Stimulated activated effector memory CD8-positive, alpha-beta T cell treated with anti-CD3 and anti-CD28 coated beads, Interleukin-12 subunit alpha, Interleukin-12 subunit beta, amount 100 ng/mL, for 72 hours (primary cell): ENCODE measurements around the gene SREK1.

Source experiments
- ATAC-seq: fragments of 150-1000 bp; cut with Tn5 transposase; 2 replicates; pipeline ENCODE4 v1.10.0; 2021
- DNase-seq, 2 donors: peaks; one replicate each; pipeline ENCODE4 v3.0.0; 2021 to 2022; ENCODE audit warnings: low spot score in 2 of 2
- H3K27ac Mint-ChIP-seq: one replicate; pipeline ENCODE4 v1.8.0; 2022; ENCODE audit warnings: mild to moderate bottlenecking, mixed read lengths
- H3K36me3 Mint-ChIP-seq: one replicate; pipeline ENCODE4 v1.8.0; 2022; ENCODE audit warnings: mild to moderate bottlenecking, mixed read lengths
- H3K4me1 Mint-ChIP-seq: one replicate; pipeline ENCODE4 v1.8.0; 2022; ENCODE audit warnings: mixed read lengths
- H3K4me3 Mint-ChIP-seq: one replicate; pipeline ENCODE4 v1.8.0; 2022; ENCODE audit warnings: mild to moderate bottlenecking, mixed read lengths
- H3K9me3 Mint-ChIP-seq: one replicate; pipeline ENCODE4 v1.8.0; 2022; ENCODE audit warnings: mixed read lengths

SREK1 gene

DNA sequence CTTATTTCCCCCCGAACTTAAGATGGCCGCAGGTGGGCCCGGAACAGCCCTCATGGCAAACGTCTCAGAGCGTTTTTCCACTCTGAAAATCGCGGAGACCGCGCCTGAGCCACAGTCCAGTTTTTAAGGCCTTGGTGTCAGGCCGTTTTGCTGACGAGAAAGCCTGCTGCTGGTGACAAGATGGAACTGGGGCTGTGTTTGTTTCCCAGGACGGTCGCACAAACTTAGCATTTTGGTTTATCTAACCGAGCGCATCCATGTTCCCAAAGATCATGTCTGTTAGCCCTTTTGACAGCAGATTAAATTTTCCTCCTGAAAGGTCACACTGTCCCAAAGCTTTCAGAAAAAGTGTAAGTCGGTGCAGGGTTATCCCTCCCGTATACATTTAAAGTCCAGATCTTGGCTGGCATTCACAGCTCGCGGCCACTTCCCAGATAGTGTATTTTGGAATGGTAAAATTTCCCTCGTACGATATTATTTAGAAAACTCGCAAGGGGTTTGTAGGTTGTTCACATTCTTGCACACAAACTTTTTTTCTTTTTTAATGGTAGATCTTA is 812 bp downstream of the SREK1 start:
- DNase-seq (no peak), ATAC-seq (peak; percentile 62)
- peaks cover 24% of the 10 kb centered on the region for H3K36me3 Mint-ChIP-seq
- peak overlapping the region; percentile 98 for H3K4me3 Mint-ChIP-seq
- peak overlapping the region; percentile 100 for H3K27ac Mint-ChIP-seq
- peaks cover 33% of the 10 kb centered on the region for H3K4me1 Mint-ChIP-seq
- no peaks in the 10 kb centered on the region for H3K9me3 Mint-ChIP-seq

DNA sequence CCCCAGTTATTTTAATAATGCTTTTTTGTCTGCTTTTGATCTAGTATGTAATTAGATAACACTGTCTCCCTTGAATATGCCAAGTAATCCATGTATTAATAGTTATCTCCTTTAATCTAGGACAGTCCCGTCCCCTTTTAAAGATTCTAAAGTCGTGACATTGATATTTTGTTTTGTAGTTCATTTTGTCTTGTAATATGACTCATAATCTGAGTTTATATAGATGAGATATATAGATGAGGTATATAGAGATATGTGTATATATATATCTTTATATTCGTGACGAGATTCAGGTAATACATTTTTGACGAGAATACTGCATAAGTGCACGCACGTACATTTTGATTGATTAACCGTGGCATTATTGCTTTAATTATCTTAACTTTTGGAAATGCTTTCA is 1.6 kb downstream of the SREK1 start:
- no peak for ATAC-seq
- Mint-ChIP-seq H3K27ac (peak overlapping the region; percentile 100), H3K36me3 (peaks cover 24% of the 10 kb centered on the region)

DNA sequence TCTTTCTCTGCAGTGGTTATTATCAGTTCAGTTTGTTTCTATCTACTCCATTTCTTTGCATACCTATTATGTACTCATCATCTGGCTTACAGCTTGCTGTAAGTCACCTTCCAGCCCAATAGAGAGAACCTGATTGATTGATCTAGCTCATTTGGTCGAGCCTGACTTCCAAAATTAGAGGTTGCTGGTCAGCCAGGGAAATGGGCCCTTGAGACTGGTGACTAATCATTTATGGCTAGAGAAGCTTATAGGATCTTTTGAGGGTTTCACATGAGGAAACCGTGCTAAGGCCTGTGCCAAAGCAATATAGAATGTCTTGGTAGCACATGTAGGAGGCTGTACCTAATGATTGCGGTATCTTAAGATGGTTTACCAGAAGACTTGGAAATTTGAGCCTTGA is 5.8 kb downstream of the SREK1 start:
- ATAC-seq, result no peak
- no peak for DNase-seq
- H3K4me3 Mint-ChIP-seq, result no peak overlapping the region
- peak overlapping the region; percentile 32 for H3K27ac Mint-ChIP-seq
- peaks cover 45% of the 10 kb centered on the region for H3K4me1 Mint-ChIP-seq
- H3K36me3 Mint-ChIP-seq, result peaks cover 27% of the 10 kb centered on the region
- no peaks in the 10 kb centered on the region for H3K9me3 Mint-ChIP-seq

More for the DNA sequence above, 1.6 kb downstream of the SREK1 start:
- DNase-seq, result no peak
- Mint-ChIP-seq H3K9me3 (no peaks in the 10 kb centered on the region), H3K4me3 (peak overlapping the region; percentile 98), H3K4me1 (peaks cover 41% of the 10 kb centered on the region)

DNA sequence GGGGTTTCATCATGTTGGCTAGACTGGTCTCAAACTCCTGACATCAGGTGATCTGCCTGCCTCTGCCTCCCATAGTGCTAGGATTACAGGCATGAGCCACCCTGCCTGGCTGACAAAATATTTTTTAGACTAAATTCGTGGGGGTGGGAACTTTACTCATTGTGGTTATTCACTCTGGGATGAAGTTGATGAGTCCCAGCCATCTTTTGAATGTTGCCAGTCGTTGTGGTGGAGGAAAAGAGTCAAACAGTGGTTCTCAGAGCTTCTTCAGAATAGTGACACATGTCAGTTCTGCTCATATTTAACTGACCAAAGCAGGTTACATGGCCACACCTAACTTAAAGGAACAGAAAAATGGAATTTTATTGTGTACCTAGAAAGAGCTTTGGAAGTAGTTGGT is 6.9 kb downstream of the SREK1 start:
- peak; percentile 99 for ATAC-seq
- no peak for DNase-seq
- Mint-ChIP-seq H3K4me3 (peak overlapping the region; percentile 24), H3K9me3 (no peaks in the 10 kb centered on the region), H3K36me3 (peaks cover 34% of the 10 kb centered on the region), H3K4me1 (peaks cover 39% of the 10 kb centered on the region), H3K27ac (peak overlapping the region; percentile 32)

DNA sequence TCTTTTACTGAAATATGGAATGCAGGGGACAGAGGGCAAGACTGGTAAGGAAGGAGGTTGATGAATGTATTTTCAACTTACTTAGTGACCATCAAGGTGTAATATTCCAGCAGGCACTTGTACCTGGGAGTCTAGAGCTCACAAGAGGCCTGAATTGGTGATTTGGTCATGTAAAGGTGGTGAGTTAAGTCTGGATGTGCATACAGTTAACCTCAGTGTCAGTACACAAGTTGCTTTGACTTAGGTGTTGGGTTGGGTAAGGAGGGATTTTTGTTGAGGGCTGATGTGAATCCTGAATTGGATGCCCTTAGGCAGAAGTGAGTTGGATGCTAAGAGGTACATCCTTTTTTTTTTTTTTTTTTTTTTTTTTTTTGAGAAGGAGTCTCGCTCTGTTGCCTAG is 7.4 kb downstream of the SREK1 start:
- DNase-seq (no peak), ATAC-seq (peak; percentile 52)
- peaks cover 34% of the 10 kb centered on the region for H3K4me1 Mint-ChIP-seq
- peak overlapping the region; percentile 32 for H3K27ac Mint-ChIP-seq
- no peaks in the 10 kb centered on the region for H3K9me3 Mint-ChIP-seq
- H3K4me3 Mint-ChIP-seq, result peak overlapping the region; percentile 24
- peaks cover 39% of the 10 kb centered on the region for H3K36me3 Mint-ChIP-seq

DNA sequence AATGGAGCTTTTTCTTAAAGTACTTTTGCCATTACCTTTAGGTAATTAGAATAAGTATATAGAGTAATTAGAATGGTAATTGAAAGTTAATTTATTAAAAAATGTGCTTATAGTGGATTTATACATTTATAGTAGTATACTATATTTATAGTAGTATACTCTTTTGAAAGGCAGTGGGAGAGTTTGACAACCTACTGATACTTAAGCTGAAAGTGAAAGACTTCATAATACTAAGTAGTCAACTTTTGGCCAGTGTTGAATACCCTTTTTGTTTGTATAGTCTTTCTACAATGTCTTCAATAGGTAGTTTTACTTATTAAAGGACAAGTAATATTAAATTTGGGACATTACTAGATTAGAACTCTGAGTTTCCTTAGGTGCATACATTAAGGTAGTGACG is 12.9 kb downstream of the SREK1 start:
- Mint-ChIP-seq H3K4me3 (no peak overlapping the region), H3K9me3 (no peaks in the 10 kb centered on the region), H3K27ac (no peak overlapping the region), H3K36me3 (peaks cover 78% of the 10 kb centered on the region), H3K4me1 (peaks cover 4% of the 10 kb centered on the region)
- ATAC-seq (no peak), DNase-seq (no peak)

DNA sequence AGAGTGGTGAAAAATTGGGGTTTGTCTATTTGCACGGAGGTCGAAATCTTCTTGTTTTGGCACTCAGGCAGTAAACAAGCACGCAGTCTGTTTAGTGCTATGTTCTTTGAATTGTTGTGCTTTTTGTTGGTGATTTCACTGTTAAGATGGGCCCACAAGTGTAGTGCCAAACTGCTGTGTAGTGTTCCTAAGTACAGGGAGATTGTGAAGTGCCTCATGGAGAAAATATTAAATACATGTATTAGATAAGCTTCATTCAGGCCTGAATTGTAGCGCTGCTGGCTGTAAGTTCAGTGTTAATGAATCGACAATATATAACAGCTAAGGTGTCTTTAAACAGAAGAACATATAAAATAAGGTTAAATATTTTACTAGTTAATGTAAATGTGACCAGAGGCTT is 17.3 kb downstream of the SREK1 start:
- no peaks in the 10 kb centered on the region for H3K9me3 Mint-ChIP-seq
- ATAC-seq (no peak), DNase-seq (no peak)
- H3K27ac Mint-ChIP-seq, result no peak overlapping the region
- peaks cover 10% of the 10 kb centered on the region for H3K4me1 Mint-ChIP-seq
- H3K36me3 Mint-ChIP-seq, result peaks cover 92% of the 10 kb centered on the region
- H3K4me3 Mint-ChIP-seq, result no peak overlapping the region

DNA sequence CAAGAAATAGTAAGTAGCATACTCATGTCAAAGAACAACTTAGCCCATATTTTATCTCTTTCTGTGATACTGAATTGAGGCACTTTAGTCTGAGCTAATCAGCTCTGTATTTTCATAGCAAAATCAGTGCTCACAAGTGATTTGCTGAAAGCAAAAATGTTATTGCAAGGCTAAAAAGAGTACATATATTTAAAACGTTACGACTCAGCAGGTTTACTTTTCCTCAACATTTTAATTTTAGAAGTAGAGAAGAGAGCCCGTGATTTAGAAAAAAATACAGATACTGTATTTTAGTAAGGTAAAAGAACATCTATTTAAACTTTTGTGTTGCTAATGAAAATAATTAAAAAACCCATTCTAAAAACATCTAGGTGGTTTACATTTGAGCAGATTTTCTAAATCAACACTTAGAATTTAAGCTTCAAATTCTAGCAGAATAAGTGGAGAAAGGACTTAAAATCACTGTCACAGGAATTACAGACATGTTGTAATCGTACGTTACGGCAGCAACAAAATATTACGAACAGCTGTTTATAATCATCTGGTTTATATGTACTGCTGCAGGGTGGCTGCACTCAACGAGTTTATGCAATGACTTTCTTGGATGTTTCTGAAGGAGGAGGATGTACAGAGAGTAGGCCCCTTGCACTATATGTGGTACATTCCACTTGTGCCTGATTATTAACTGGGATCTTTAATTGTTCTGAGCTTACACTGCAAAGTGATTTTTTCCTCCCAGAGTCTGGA is 20.1 kb downstream of the SREK1 start:
- DNase-seq (no peak), ATAC-seq (no peak)
- Mint-ChIP-seq H3K36me3 (peaks cover 100% of the 10 kb centered on the region), H3K4me3 (no peak overlapping the region), H3K9me3 (no peaks in the 10 kb centered on the region), H3K27ac (no peak overlapping the region), H3K4me1 (peaks cover 10% of the 10 kb centered on the region)

DNA sequence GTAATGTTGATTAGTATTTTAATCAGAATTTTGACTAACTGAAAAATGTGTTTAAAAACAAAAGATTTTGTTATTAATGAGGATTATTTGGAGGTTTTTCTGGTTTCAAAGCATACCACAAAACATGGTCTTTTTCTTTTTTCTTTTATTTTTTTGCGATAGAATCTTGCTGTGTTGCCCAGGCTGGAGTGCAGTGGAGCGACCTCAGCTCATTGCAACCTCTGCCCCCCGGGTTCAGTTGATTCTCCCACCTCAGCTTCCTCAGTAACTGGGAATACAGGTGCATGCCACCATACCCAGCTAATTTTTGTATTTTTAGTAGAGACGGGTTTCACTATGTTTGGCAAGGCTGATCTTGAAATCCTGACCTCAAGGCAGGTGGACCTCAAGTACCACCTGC is 24.1 kb downstream of the SREK1 start:
- peaks cover 99% of the 10 kb centered on the region for H3K36me3 Mint-ChIP-seq
- ATAC-seq (no peak), DNase-seq (no peak)
- no peaks in the 10 kb centered on the region for H3K9me3 Mint-ChIP-seq
- H3K4me3 Mint-ChIP-seq, result no peak overlapping the region
- no peak overlapping the region for H3K27ac Mint-ChIP-seq
- peaks cover 24% of the 10 kb centered on the region for H3K4me1 Mint-ChIP-seq

DNA sequence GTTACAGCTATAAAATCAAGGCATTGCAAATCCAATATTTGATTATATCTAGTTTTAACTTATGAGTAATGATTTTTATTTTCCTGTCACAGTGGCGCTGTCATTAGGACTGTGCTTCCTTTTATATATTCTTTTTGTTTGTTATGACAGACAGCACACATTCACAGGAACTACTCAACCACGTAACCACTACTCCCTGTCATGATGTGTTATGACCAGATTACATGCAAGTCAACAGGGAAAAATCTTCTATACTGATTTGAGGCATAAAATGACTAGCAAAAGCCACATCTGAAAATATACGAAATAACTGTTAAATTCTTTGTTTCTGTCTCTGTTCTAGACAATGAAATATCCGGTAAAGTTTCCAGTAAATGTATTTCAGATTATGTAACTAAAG is 25.4 kb downstream of the SREK1 start:
- DNase-seq (no peak), ATAC-seq (peak; percentile 97)
- Mint-ChIP-seq H3K9me3 (no peaks in the 10 kb centered on the region), H3K4me3 (no peak overlapping the region), H3K27ac (no peak overlapping the region), H3K4me1 (peaks cover 24% of the 10 kb centered on the region), H3K36me3 (peaks cover 99% of the 10 kb centered on the region)

DNA sequence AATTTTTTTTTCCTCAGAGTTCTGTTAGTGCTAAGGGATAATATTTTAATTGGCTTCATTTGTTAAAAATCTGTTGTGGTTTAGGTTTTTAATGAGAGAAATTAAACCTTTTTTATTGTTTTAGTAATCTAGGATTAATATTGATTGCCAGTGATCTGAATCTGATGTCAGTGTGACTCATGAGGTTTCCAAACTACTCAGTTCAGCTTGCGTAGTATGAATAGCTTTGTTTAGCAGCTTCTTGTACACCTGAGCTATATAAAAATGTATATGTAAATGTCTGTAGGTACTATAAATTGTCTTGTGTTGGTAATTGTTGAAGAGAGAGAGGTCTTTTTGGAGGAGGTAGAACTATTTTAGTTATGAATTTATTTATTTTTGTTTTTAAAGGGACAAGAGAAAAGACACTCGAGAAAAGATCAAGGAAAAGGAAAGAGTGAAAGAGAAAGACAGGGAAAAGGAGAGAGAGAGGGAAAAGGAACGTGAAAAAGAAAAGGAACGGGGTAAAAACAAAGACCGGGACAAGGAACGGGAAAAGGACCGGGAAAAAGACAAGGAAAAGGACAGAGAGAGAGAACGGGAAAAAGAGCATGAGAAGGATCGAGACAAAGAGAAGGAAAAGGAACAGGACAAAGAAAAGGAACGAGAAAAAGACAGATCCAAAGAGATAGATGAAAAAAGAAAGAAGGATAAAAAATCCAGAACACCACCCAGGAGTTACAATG is 26.3 kb downstream of the SREK1 start:
- Mint-ChIP-seq H3K9me3 (no peaks in the 10 kb centered on the region), H3K27ac (peak overlapping the region; percentile 20), H3K4me3 (no peak overlapping the region), H3K36me3 (peaks cover 99% of the 10 kb centered on the region), H3K4me1 (peaks cover 21% of the 10 kb centered on the region)
- ATAC-seq (peak; percentile 58), DNase-seq (no peak)

DNA sequence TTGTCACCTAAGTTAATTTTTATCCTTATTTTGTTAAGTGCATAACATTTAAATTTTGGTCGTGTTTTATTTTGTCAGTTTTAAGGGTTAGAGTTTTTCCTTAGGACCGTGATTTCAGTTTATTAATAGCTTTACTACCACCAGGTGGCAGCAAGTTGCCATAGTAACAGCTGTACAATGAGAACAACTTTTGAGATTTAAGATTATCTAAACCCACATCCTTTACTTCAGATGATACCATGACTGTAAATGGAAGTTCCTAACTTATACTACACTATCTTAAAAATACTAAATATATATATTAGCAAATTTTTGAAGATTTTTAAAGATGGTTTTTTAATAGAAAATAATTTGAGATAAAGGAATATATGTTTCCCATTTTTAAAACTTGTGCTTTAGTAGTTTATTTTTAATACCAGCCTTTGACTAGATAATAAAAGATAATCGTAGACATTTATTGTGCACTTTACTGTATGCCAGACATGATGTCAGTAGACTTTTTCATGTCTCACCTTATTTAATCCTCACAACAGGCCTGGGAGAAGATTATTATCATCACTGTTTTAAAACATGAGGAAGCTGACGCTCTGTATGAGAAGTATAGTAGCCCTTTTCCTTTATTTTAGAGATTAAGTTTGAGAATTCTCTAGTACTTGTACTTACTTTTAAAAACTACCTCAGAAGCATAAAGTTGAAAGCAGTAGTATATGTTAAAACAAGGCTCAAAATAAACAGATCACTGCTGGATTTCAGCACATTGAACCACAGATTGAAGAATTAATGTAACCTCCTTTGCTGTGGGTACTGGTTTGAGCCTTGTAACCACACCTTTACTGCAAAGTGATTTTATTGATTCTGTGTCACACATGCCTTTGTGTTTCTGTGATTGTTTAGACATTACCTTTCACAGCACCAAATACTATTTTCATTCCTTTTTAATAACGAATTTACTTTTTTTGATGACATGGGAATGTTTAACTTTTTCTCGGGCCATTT is 27.5 kb downstream of the SREK1 start:
- H3K27ac Mint-ChIP-seq, result peak overlapping the region; percentile 14
- no peak overlapping the region for H3K4me3 Mint-ChIP-seq
- DNase-seq (no peak), ATAC-seq (peak; percentile 81)
- H3K9me3 Mint-ChIP-seq, result no peaks in the 10 kb centered on the region
- peaks cover 99% of the 10 kb centered on the region for H3K36me3 Mint-ChIP-seq
- H3K4me1 Mint-ChIP-seq, result peaks cover 14% of the 10 kb centered on the region

DNA sequence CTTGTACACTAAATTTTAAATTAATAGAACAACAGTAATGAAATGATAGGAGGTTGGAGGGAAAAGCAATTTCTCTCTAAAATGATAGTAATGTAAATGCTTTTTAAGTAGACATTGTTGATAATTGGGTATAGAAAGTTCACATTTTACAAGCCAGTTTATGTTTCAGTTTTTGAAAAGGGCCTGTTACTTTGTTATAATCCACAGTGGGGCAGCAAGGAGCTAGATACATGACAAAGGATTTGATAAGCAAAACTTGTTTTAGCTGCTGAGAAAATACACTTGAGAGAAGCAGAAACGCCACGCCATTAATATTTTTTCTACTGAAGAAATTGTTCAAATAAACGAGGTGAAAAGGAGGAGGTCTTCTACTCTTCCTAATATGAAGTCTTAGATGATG is 30.2 kb downstream of the SREK1 start:
- ATAC-seq (no peak), DNase-seq (no peak)
- Mint-ChIP-seq H3K4me3 (no peak overlapping the region), H3K4me1 (peaks cover 14% of the 10 kb centered on the region), H3K36me3 (peaks cover 99% of the 10 kb centered on the region), H3K9me3 (no peaks in the 10 kb centered on the region), H3K27ac (no peak overlapping the region)

DNA sequence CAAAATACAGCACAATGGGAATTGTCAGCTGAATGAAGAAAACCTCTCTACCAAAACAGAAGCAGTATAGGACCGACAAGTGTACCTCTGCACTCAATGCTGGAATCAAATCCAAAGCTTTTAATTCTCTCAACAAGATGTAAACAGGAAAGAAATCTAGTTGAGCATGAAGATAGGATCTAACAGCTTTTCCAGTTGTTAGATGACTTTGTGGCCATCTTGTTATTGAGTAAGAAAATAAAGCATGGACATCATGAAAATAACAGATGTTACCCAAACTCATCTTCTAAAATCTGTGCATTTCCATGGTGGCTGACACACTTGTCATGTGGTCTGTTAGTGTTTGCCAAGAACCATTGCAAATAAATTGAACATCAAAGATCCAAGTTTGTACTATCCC is 34.7 kb downstream of the SREK1 start:
- no peak for DNase-seq
- no peaks in the 10 kb centered on the region for H3K9me3 Mint-ChIP-seq
- no peak overlapping the region for H3K27ac Mint-ChIP-seq
- no peak for ATAC-seq
- no peak overlapping the region for H3K4me3 Mint-ChIP-seq
- H3K36me3 Mint-ChIP-seq, result peaks cover 90% of the 10 kb centered on the region
- no peaks in the 10 kb centered on the region for H3K4me1 Mint-ChIP-seq
